Adrenal gland (tissue), 12 donors: ENCODE results near the gene ANAPC16. TPM values are rescaled to one million over a fixed set of nuclear protein-coding genes. Genes with fewer than 3 reads are reported as not detected.

Experiments
- DNase-seq, 7 donors: peaks; one replicate each; pipeline ENCODE4 v3.0.0-alpha.2; 2019 to 2020
- H3K27ac ChIP-seq, 5 donors: fragments of 200-600 bp; sonication (generic) in 4 of 5; 1 replicate in 3 of 5; 2 replicates in 2 of 5; pipeline versions ENCODE4 v1.5.1 to v1.8.0; 2016 to 2020; ENCODE audit warnings: mild to moderate bottlenecking in 1 of 5
- H3K27me3 ChIP-seq: fragments of 200-600 bp; 2 replicates; pipeline ENCODE4 v1.8.0; 2021
- H3K36me3 ChIP-seq, 2 donors: fragments of 200-600 bp; replicated peaks in 1 of 2; 1 replicate in 1 of 2; 2 replicates in 1 of 2; pipeline versions ENCODE4 v1.5.1 to v1.8.0; 2018 to 2022
- H3K4me1 ChIP-seq, 2 donors: fragments of 200-600 bp; replicated peaks in 1 of 2; 1 replicate in 1 of 2; 2 replicates in 1 of 2; pipeline versions ENCODE4 v1.5.1 to v1.8.0; 2018 to 2021
- H3K4me3 ChIP-seq, 4 donors: fragments of 200-600 bp; sonication (generic) in 3 of 4; one replicate each; pipeline ENCODE4 v1.5.1; 2016 to 2018
- H3K9me3 ChIP-seq, 3 donors: fragments of 200-600 bp; sonication (generic) in 1 of 3; replicated peaks in 1 of 3; 1 replicate in 2 of 3; 2 replicates in 1 of 3; pipeline versions ENCODE4 v1.5.1 to v1.8.0; 2016 to 2021
- CTCF ChIP-seq, 6 experiments: fragments of 450-650 bp in 4 of 6; fragments of 200-600 bp in 2 of 6; sonication (generic) in 1 of 6; IDR thresholded peaks; 1 replicate in 5 of 6; 2 replicates in 1 of 6; pipeline versions ENCODE4 v1.5.1 to v1.8.0; 2016 to 2021; ENCODE audit warnings: antibody characterized with exemption in 6 of 6, mild to moderate bottlenecking in 2 of 6, moderate library complexity in 1 of 6
- POLR2A ChIP-seq, 2 donors: fragments of 450-650 bp; IDR thresholded peaks; one replicate each; pipeline ENCODE4 v1.6.1; 2017; ENCODE audit warnings: antibody characterized with exemption in 2 of 2, mild to moderate bottlenecking in 2 of 2, moderate library complexity in 1 of 2
- WGBS, 4 donors: extraction: QIAGEN DNeasy Blood & Tissue Kit in 2 of 4; methylation state at CpG; one replicate each; pipeline versions ENCODE4 v1.1.5 to v1.1.7; 2013 to 2017; 5-methylcytosine and 5-hydroxymethylcytosine counted together
- intact Hi-C, 2 donors: fragments of 100-400 bp; cut with DNase I; formaldehyde crosslinking; loops; one replicate each; pipeline versions ENCODE4 v1.14.1 to v1.15.0; 2022 to 2023
- polyA plus RNA-seq, 3 donors: library from polyadenylated mRNA; stranded (reverse); fragments of 200-250 nt in 2 of 3; fragments of 350-450 nt in 1 of 3; fragmentation: Illumina TruSeq in 1 of 3; extraction: RNeasy Lipid Tissue Mini Kit (QIAGEN cat#74804) in 1 of 3; gene quantifications; one replicate each; pipeline ENCODE4 v1.2.3, GENCODE V29; 2013 to 2014
- total RNA-seq, 9 donors: library from RNA; depleted of rRNA in 4 of 9; stranded (reverse); fragments of >200 nt in 4 of 9; fragments of 120-200 nt in 1 of 9; fragmentation: NEBNext Ultra II Directional in 1 of 9; extraction: Animal tissue kit (Norgen Biotek cat#: 25700) in 1 of 9; gene quantifications; one replicate each; pipeline versions ENCODE4 v1.1.0 to v1.2.4, GENCODE V29; 2013 to 2023
- donor health status: healthy with polysubstance abuse.
- donor health status: Bipolar disorder and iron deficiency.
- donor health status: DM: yes; HTN: yes; CAD: no.
- donor health status: DM: no; HTN: no; CAD: no.
- donor health status: DM: no; HTN: no; CAD: no.
- donor health status: DM: yes; HTN: yes; CAD: no.

Gene ANAPC16
- total and polyA plus RNA-seq, 12 donors = 69.1 to 186 (median 139) TPM

DNA sequence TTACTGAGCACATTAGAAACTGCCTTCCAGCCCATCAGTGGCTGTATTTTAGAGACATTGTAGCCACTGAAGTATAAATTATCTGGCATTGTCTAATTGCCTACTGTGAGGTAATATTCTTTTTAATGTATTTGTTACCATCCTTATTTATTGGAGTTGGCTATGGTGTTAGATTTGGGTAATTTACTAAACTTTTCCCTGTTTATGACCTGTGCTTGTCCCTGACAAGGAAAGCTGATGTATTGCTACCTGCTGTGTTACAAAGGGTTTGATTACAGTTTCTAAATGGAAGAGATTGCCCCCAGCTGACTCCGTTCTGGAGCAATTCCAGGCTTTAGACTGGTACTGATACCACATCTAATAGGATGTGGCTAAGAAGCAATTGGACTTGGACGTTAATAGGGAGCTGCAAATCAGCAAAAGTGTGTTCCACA is 12.5 kb downstream of the ANAPC16 start:
- peaks cover 20 to 75% of the 10 kb centered on the region in 2 donors for H3K4me1 ChIP-seq
- H3K9me3 ChIP-seq = no peaks in the 10 kb centered on the region
- peaks cover 0 to 29% of the 10 kb centered on the region in 2 donors for H3K36me3 ChIP-seq
- H3K27me3 ChIP-seq = no peaks in the 10 kb centered on the region
- H3K27ac ChIP-seq = peak overlapping the region; percentile 74 to 89 (median 80)
- H3K4me3 ChIP-seq = no peak overlapping the region
- DNase-seq = peak in 1 of 7 donors; percentile 10
- intact Hi-C loops = loop anchor here in 1 of 2 donors (10.0 kb wide), 1 partner anchor 104 kb away; no protein-coding TSS in a partner anchor
- TF ChIP-seq CTCF (IDR thresholded peaks at IDR 0.05) (no peak), POLR2A (IDR thresholded peaks at IDR 0.05) (no peak)
- 40 to 54% (median 47%) methylated on average over 2 of the region's 2 CpGs for WGBS, 4 donors

DNA sequence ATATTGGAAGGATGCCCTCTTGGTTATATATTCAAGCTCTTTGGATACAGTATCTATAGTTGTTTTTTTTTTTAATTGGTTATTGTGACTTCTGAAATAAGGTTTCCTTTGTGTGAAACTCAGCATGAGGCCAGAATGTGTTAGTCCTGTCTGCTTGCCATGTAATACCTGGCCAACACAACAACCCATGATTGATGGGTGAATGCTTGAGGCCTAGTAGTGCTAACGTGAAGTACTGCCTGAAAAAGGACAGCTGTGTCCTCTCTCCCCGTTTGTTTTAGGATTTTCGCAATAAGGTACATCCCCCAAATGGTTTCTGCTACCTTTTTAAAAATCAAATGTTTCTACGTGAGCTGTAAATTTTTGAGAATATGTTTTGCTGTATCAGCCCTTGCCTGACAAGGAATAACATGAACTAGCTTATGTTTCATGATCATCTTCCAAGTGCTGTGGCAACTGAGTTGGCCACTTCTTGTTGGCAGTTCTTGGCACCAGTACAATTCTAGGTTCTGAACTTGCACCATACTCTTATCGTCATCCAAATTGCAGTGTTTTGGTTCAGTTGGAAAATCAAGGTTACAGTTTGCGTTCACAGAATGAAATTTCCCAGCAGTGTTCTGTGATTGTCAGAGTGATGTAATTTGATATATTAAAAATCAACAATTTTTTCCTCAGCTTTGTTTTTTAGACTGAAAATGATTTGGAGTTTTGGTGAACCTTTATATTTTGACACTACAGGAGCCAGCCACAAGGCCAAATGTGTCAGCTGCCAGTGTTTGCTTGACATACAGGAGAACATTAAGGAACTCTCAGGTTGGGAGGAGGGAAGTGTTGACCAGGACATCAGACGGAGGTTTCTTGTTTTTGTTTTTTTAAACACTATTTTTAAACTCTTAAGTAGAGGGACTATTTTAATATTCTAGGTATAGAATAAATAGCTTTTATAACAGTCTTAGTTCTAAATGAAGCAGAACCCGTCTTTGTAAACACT is 13.7 kb downstream of the ANAPC16 start:
- DNase-seq = peak in 5 of 7 donors; percentile 55 to 83 (median 71)
- intact Hi-C loops = loop anchor here in 1 of 2 donors (10.0 kb wide), 1 partner anchor 105 kb away; no protein-coding TSS in a partner anchor
- peaks cover 20 to 68% of the 10 kb centered on the region in 2 donors for H3K4me1 ChIP-seq
- WGBS, 4 donors = 30 to 43% (median 35%) methylated on average over 8 of the region's 8 CpGs
- no peaks in the 10 kb centered on the region for H3K9me3 ChIP-seq
- H3K27me3 ChIP-seq = no peaks in the 10 kb centered on the region
- H3K27ac ChIP-seq = peak overlapping the region; percentile 74 to 91 (median 80)
- TF ChIP-seq CTCF (IDR thresholded peaks at IDR 0.05) (peak in 1 of 6 experiments; percentile 7), POLR2A (IDR thresholded peaks at IDR 0.05) (peak in 1 of 2 donors; percentile 9)
- no peak overlapping the region for H3K4me3 ChIP-seq
- H3K36me3 ChIP-seq = peaks cover 0 to 35% of the 10 kb centered on the region in 2 donors

GRCh38 chr10:72233621-72234020 is 17.8 kb downstream of the ANAPC16 start:
- Histone ChIP-seq H3K4me1 (peaks cover 8 to 37% of the 10 kb centered on the region in 2 donors), H3K4me3 (no peak overlapping the region), H3K9me3 (no peaks in the 10 kb centered on the region), H3K27ac (peak overlapping the region in 3 of 5 donors; percentile 26 to 89 (median 37)), H3K36me3 (peaks cover 0 to 41% of the 10 kb centered on the region in 2 donors), H3K27me3 (no peaks in the 10 kb centered on the region)
- intact Hi-C loops = no loop called here
- DNase-seq = no peak
- TF ChIP-seq CTCF (IDR thresholded peaks at IDR 0.05) (no peak), POLR2A (IDR thresholded peaks at IDR 0.05) (no peak)

- Histone ChIP-seq H3K36me3 (peaks cover 0 to 41% of the 10 kb centered on the region in 2 donors), H3K4me1 (peaks cover 0 to 27% of the 10 kb centered on the region in 2 donors), H3K27ac (peak overlapping the region in 1 of 5 donors; percentile 39), H3K27me3 (no peaks in the 10 kb centered on the region), H3K9me3 (no peaks in the 10 kb centered on the region), H3K4me3 (no peak overlapping the region)
- DNase-seq = peak in 1 of 7 donors; percentile 9
- TF ChIP-seq POLR2A (IDR thresholded peaks at IDR 0.05) (no peak), CTCF (IDR thresholded peaks at IDR 0.05) (no peak)
- WGBS, 4 donors = 70 to 82% (median 78%) methylated on average over 6 of the region's 6 CpGs
- intact Hi-C loops = no loop called here
Observed at GRCh38 chr10:72234560-72235095, 18.8 kb downstream of the ANAPC16 start.
